ENCODE data around the gene FANCL.
"Not testable (repeated sequence)": the region's sequence is repeated elsewhere in the genome, so short reads cannot be mapped to it uniquely, and the experiment has no call there.

FANCL gene

GRCh38 chr2:58240670-58241545 lies at the start of gene FANCL:
Gene FANCL, minus strand, starts transcription at chr2:58241325. Its CDS starts 12 bp downstream, at chr2:58241313.
- DNase-seq (ENCODE audit: low read depth in 2 of 2) = peak; percentile 11 to 46

GRCh38 chr2:58289029-58289428 lies 47.9 kb upstream of the FANCL start:
- DNase-seq (ENCODE audit: low read depth in 2 of 2) = no peak

GRCh38 chr2:58283931-58284330 lies 42.8 kb upstream of the FANCL start:
- no peak for DNase-seq (ENCODE audit: low read depth in 2 of 2)

GRCh38 chr2:58275144-58275543 lies 34.0 kb upstream of the FANCL start:
- not testable (repeated sequence) for DNase-seq (ENCODE audit: low read depth in 2 of 2)

GRCh38 chr2:58271826-58272225 lies 30.7 kb upstream of the FANCL start:
- no peak for DNase-seq (ENCODE audit: low read depth in 2 of 2)

GRCh38 chr2:58268685-58269084 lies 27.6 kb upstream of the FANCL start:
- no peak for DNase-seq (ENCODE audit: low read depth in 2 of 2)

- DNase-seq (ENCODE audit: low read depth in 2 of 2) = no peak
These were observed 25.1 kb upstream of the FANCL start for GRCh38 chr2:58266211-58266610.

GRCh38 chr2:58261209-58261608 lies 20.1 kb upstream of the FANCL start:
- DNase-seq (ENCODE audit: low read depth in 2 of 2) = no peak

GRCh38 chr2:58258456-58258855 lies 17.3 kb upstream of the FANCL start:
- not testable (repeated sequence) for DNase-seq (ENCODE audit: low read depth in 2 of 2)

- not testable (repeated sequence) for DNase-seq (ENCODE audit: low read depth in 2 of 2)
These were observed 10.4 kb upstream of the FANCL start for GRCh38 chr2:58251331-58252201.

- DNase-seq (ENCODE audit: low read depth in 2 of 2) = no peak
These were observed 380 bp upstream of the FANCL start for GRCh38 chr2:58241546-58241864.

- no peak for DNase-seq (ENCODE audit: low read depth in 2 of 2)
These were observed 1.7 kb downstream of the FANCL start for GRCh38 chr2:58239243-58239925.

GRCh38 chr2:58237741-58238140 lies 3.4 kb downstream of the FANCL start:
- no peak for DNase-seq (ENCODE audit: low read depth in 2 of 2)

- no peak for DNase-seq (ENCODE audit: low read depth in 2 of 2)
These were observed 5.1 kb downstream of the FANCL start for GRCh38 chr2:58235984-58236383.

GRCh38 chr2:58235170-58235569 lies 6.0 kb downstream of the FANCL start:
- no peak for DNase-seq (ENCODE audit: low read depth in 2 of 2)

GRCh38 chr2:58228299-58228698 lies 12.8 kb downstream of the FANCL start:
- no peak for DNase-seq (ENCODE audit: low read depth in 2 of 2)

GRCh38 chr2:58227171-58227917 lies 13.8 kb downstream of the FANCL start:
- no peak for DNase-seq (ENCODE audit: low read depth in 2 of 2)

GRCh38 chr2:58221909-58222308 lies 19.2 kb downstream of the FANCL start:
- DNase-seq (ENCODE audit: low read depth in 2 of 2) = no peak

- no peak for DNase-seq (ENCODE audit: low read depth in 2 of 2)
These were observed 25.7 kb downstream of the FANCL start for GRCh38 chr2:58215429-58215828.

GRCh38 chr2:58210951-58211568 lies 30.1 kb downstream of the FANCL start:
- DNase-seq (ENCODE audit: low read depth in 2 of 2) = not testable (repeated sequence)

GRCh38 chr2:58207189-58207588 lies 33.9 kb downstream of the FANCL start:
- DNase-seq (ENCODE audit: low read depth in 2 of 2) = no peak

Data from stimulated activated CD8-positive, alpha-beta memory T cell treated with anti-CD3 and anti-CD28 coated beads, Interleukin-15, amount 100 ng/mL, for 4 hours (primary cell).